GM12878 (cell line): ENCODE results near the gene GREB1. TPM values are rescaled to one million over a fixed set of nuclear protein-coding genes. Genes with fewer than 3 reads are reported as not detected.

Experiments used
- ATAC-seq: fragments of 200-7000 bp; cut with Tn5 transposase; 3 replicates; pipeline ENCODE4 v1.9.1; 2020; ENCODE audit warnings: mild to moderate bottlenecking, moderate library complexity
- Bru-seq: library from RNA; stranded (reverse); fragments of 400-500 nt; gene quantifications from one replicate; lab custom pipeline; 2021; lab: Mats Ljungman, UMichigan
- BruChase-seq, 2 experiments: library from RNA; stranded (reverse); fragments of 400-500 nt; gene quantifications; one replicate each; lab custom pipeline; 2021; lab: Mats Ljungman, UMichigan
- BruUV-seq: library from RNA; stranded (reverse); fragments of 400-500 nt; replicated peaks from 2 replicates; lab custom pipeline; 2021; lab: Mats Ljungman, UMichigan
- CTCF ChIA-PET: fragments of 300-600 bp; sonication (Branson Sonifier 250); formaldehyde crosslinking; extraction: SDS; loops from one replicate; lab custom pipeline; 2021; ENCODE audit warnings: inconsistent platforms; lab: Yijun Ruan, JAX
- POLR2A ChIA-PET: fragments of 350-600 bp; formaldehyde crosslinking; extraction: SDS; loops from one replicate; lab custom pipeline; 2021; ENCODE audit warnings: inconsistent platforms; lab: Charles Lee
- RAD21 ChIA-PET: fragments of 300-600 bp; sonication (Branson Sonifier 250); formaldehyde crosslinking; loops from one replicate; lab custom pipeline; 2023; ENCODE audit warnings: antibody characterized with exemption; ENCODE audit not compliant: unreplicated experiment; lab: Charles Lee
- SMC1A ChIA-PET: fragments of 300-600 bp; sonication (Branson Sonifier 250); formaldehyde crosslinking; loops from one replicate; lab custom pipeline; 2023; ENCODE audit not compliant: unreplicated experiment, uncharacterized antibody; lab: Charles Lee
- DNase-seq: peaks from one replicate; pipeline ENCODE4 v3.0.0-alpha.2; 2011; ENCODE audit warnings: low read depth, low spot score
- FAIRE-seq: peaks from 3 replicates; lab custom pipeline; 2011; peaks lifted over from hg19 to GRCh38; lab: Jason Lieb, UNC
- H2AFZ ChIP-seq: 2 replicates; pipeline ENCODE4 v1.6.0; 2011; ENCODE audit warnings: low read depth, low read length, control low read depth; ENCODE audit not compliant: control insufficient read depth
- H3K27ac ChIP-seq: 2 replicates; pipeline ENCODE4 v1.5.1; 2011; ENCODE audit warnings: control low read depth; ENCODE audit not compliant: control insufficient read depth, insufficient read depth
- H3K27me3 ChIP-seq, 2 experiments: replicated peaks in 1 of 2; 2 replicates each; pipeline versions ENCODE4 v1.6.0 to v1.6.1; 2011; ENCODE audit warnings: low read length in 1 of 2; ENCODE audit not compliant: control insufficient read depth in 2 of 2, insufficient read depth in 2 of 2
- H3K36me3 ChIP-seq, 2 experiments: 2 replicates each; pipeline ENCODE4 v1.5.1; 2011; ENCODE audit warnings: low read length in 1 of 2; ENCODE audit not compliant: control insufficient read depth in 2 of 2, insufficient read depth in 2 of 2
- H3K4me1 ChIP-seq: 2 replicates; pipeline ENCODE4 v1.6.1; 2011; ENCODE audit warnings: mild to moderate bottlenecking, low read length, moderate library complexity, mixed read lengths; ENCODE audit not compliant: control insufficient read depth, insufficient read depth
- H3K4me2 ChIP-seq: 2 replicates; pipeline ENCODE4 v1.6.0; 2011; ENCODE audit warnings: control low read depth; ENCODE audit not compliant: control insufficient read depth, insufficient read depth
- H3K4me3 ChIP-seq: fragments of 200-600 bp; sonication (generic); 2 replicates; pipeline ENCODE4 v1.5.1; 2016
- H3K79me2 ChIP-seq: 2 replicates; pipeline ENCODE4 v1.6.0; 2011; ENCODE audit warnings: low read length; ENCODE audit not compliant: control insufficient read depth, insufficient read depth
- H3K9ac ChIP-seq: 2 replicates; pipeline ENCODE4 v1.8.0; 2011; ENCODE audit warnings: low read length, control low read depth, mixed read lengths; ENCODE audit not compliant: control insufficient read depth, insufficient read depth
- H3K9me3 ChIP-seq: replicated peaks from 3 replicates; pipeline ENCODE4 v1.5.1; 2011; ENCODE audit warnings: mild to moderate bottlenecking, low read length; ENCODE audit not compliant: control insufficient read depth, insufficient read depth
- H4K20me1 ChIP-seq: 2 replicates; pipeline ENCODE4 v1.6.0; 2011; ENCODE audit not compliant: control insufficient read depth, insufficient read depth
- EP300 ChIP-seq, 2 experiments: fragments of 150-350 bp in 1 of 2; IDR thresholded peaks; 2 replicates each; pipeline ENCODE4 v1.6.1; 2011 to 2012; ENCODE audit warnings: low read depth in 2 of 2, low read length in 2 of 2, borderline replicate concordance in 1 of 2, improper control_type of control experiment in 1 of 2, inconsistent platforms in 1 of 2; ENCODE audit not compliant: control insufficient read depth in 1 of 2
- USF1 ChIP-seq: IDR thresholded peaks from 2 replicates; pipeline ENCODE4 v1.6.1; 2011; ENCODE audit warnings: borderline replicate concordance, low read depth, mild to moderate bottlenecking, moderate library complexity, mixed read lengths, low read length; ENCODE audit not compliant: insufficient read depth; ENCODE audit errors: extremely low read length
- WGBS: methylation state at CpG from one replicate; pipeline ENCODE4 v1.1.6; 2016; ENCODE audit warnings: low lambda C conversion rate; ENCODE audit not compliant: insufficient replicate concordance, insufficient coverage; ENCODE audit errors: missing lambda C conversion rate; 5-methylcytosine and 5-hydroxymethylcytosine counted together
- in situ Hi-C: fragments of 300-500 bp; cut with MboI; formaldehyde crosslinking; loops from 9 replicates; pipeline ENCODE4 v1.14.3; 2018; ENCODE audit warnings: mixed read lengths
- intact Hi-C: fragments of 100-400 bp; cut with micrococcal nuclease; formaldehyde crosslinking; loops from one replicate; pipeline ENCODE4 v1.14.2; 2022; ENCODE audit not compliant: unreplicated experiment
- long read RNA-seq, 2 experiments: library from polyadenylated mRNA; unstranded; transcript quantifications; one replicate each; pipeline ENCODE4 v2.0.0, GENCODE V29; 2019 to 2020
- polyA minus RNA-seq, 3 experiments: library from RNA; depleted of rRNA, polyadenylated mRNA; stranded (reverse); fragments of >200 nt; gene quantifications; 2 replicates each; pipeline ENCODE4 v1.2.3, GENCODE V29; 2011
- polyA plus RNA-seq, 11 experiments: library from polyadenylated mRNA; depleted of rRNA in 4 of 11; unstranded in 6 of 11; stranded (reverse) in 5 of 11; fragments of >200 nt; fragmentation: Nextera tagmentation in 4 of 11; fragmentation: Illumina TruSeq in 1 of 11; extraction: Ambion mirVana in 4 of 11; extraction: Trizol in 1 of 11; gene quantifications; 1 replicate in 1 of 11; 2 replicates in 10 of 11; pipeline versions ENCODE4 v1.2.1 to v1.2.3, GENCODE V29; 2011 to 2016; ENCODE audit warnings: inconsistent platforms in 2 of 11, missing spikeins in 2 of 11, low read depth in 1 of 11
- total RNA-seq, 4 experiments: library from RNA; depleted of rRNA in 3 of 4; stranded (reverse); fragments of >200 nt in 3 of 4; fragmentation: Illumina TruSeq in 1 of 4; extraction: Trizol in 1 of 4; gene quantifications; 2 replicates each; pipeline versions ENCODE4 v1.2.1 to v1.2.3, GENCODE V29; 2013 to 2021

The GREB1 gene
- total RNA-seq (2013; cell fraction: nucleolus; rRNA removed), result 1.3 and 3.0 TPM in 2 replicates
- total RNA-seq (2014; rRNA removed) (0.11 and 0.62 TPM in 2 replicates), total RNA-seq (2014; rRNA removed; fragmentation: Illumina TruSeq; extraction: Trizol) (0.55 and 0.67 TPM in 2 replicates), total RNA-seq (2021) (0.69 and 2.1 TPM in 2 replicates), polyA plus RNA-seq (2011; rRNA removed) (0.22 and 0.39 TPM in 2 replicates), polyA plus RNA-seq (2014; fragmentation: Illumina TruSeq; extraction: Trizol) (0.37 and 3.5 TPM in 2 replicates), polyA plus RNA-seq (2014; fragmentation: Nextera tagmentation; extraction: Ambion mirVana) (under 1 TPM in 1 of 2 experiments, not detected in 1; 0.09 TPM), polyA plus RNA-seq (2014; rRNA removed) (0.23 and 0.28 TPM in 2 replicates), polyA plus RNA-seq (2016; fragmentation: Nextera tagmentation; extraction: Ambion mirVana) (under 1 TPM; 0.35 to 0.36 TPM), polyA minus RNA-seq (2011; rRNA and poly(A)+ RNA removed) (0.22 and 0.31 TPM in 2 replicates), Bru-seq, nascent RNA (percentile 22 among the genes with signal in this experiment), BruChase-seq, experiment 1, labeled RNA remaining after a 6-hour chase (percentile 31 among the genes with signal in this experiment), BruChase-seq, experiment 2, labeled RNA remaining after a 2-hour chase (percentile 34 among the genes with signal in this experiment)
- not detected for polyA plus RNA-seq (2011; ENCODE audit: low read depth)
- 0.19 and 0.27 TPM in 2 replicates for polyA plus RNA-seq (2011; cell fraction: cytosol; rRNA removed)
- 0.18 and 0.46 TPM in 2 replicates for polyA plus RNA-seq (2011; cell fraction: nucleus; rRNA removed)
- polyA plus RNA-seq (2012), result 0.22 and 0.23 TPM in 2 replicates
- polyA minus RNA-seq (2011; cell fraction: cytosol; rRNA and poly(A)+ RNA removed), result not detected in 2 replicates
- not detected in 2 replicates for polyA minus RNA-seq (2011; cell fraction: nucleus; rRNA and poly(A)+ RNA removed)
- long read RNA-seq, experiment 1, result 0 reads
- long read RNA-seq, experiment 2, result 0 reads

DNA sequence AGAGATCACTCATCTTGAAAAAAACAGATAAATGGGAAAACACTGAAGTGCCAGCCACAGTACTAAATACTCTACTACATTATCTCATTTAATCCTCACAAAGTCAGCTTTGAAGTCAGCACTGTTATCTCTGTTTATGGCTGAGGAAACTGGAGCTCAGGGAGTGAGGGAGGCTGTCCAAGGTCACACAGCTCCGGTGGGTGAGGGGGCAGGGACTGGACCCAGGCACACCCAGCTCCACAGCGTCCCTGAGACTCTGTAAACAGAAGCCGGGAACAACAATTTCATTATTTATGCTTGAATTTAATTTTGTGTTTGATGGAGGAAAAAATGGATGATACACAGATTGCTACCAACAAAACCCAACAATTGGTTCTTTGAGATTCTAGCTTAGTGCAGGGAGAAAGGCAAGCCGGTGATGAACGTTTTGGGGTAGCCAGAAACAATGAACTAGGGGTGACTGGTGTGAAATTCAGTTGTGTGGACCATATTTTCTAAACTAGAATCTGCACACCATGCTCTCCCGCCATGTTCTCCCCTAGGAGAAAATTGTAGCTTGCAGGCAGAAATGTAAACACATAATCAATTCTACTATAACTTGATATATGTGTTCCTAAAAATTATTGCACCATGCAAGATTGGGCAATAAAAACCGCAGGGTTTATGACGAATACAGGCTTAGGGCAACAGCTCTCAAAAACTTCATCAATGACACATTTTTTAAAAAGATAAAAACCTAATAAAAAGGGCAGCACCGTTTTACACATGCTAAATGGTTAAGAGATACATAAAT is at the start of gene GREB1:
GREB1 (plus strand) TSS at position 768 of the 793 bp plus-strand sequence. CDS start 22,570 bp downstream, outside the sequence.
- no TSS peak for BruUV-seq
- peaks cover 0 to 2% of the 10 kb centered on the region in 2 experiments; a peak in 1 of 4 replicates for H3K27me3 ChIP-seq
- ChIA-PET CTCF (interaction anchor here (1.3 to 2.3 kb wide), 3 partner anchors 50 to 57 kb away, joined by 3 to 13 read pairs (median 4); no protein-coding TSS in a partner anchor), POLR2A (no interaction called here)
- in situ Hi-C loops, result no loop called here
- H3K9ac ChIP-seq, result no peak within 1 kb of the TSS
- no peaks in the 10 kb centered on the region for H4K20me1 ChIP-seq
- H3K79me2 ChIP-seq, result no peaks in the 10 kb centered on the region
- no peaks in the 10 kb centered on the region for H3K36me3 ChIP-seq
- no peak for TF ChIP-seq EP300 (IDR thresholded peaks at IDR 0.05; ENCODE audit: borderline replicate concordance in 1 of 2, control insufficient read depth in 1 of 2, low read depth in 2 of 2, low read length in 2 of 2)
- TF ChIP-seq USF1, result no peak
- TF ChIP-seq, all 136 proteins: peak for 0
- SMC1A ChIA-PET, result no interaction called here
- Histone ChIP-seq H3K4me2 (no peak within 1 kb of the TSS), H2AFZ (no peak within 1 kb of the TSS), H3K4me3 (no peak within 1 kb of the TSS), H3K9me3 (no peaks in the 10 kb centered on the region), H3K27ac (no peak within 1 kb of the TSS), H3K4me1 (no peaks in the 10 kb centered on the region)
- RAD21 ChIA-PET, result no interaction called here
- 35% methylated on average over 9 of the region's 9 CpGs for WGBS
- intact Hi-C loops, result no loop called here
- ATAC-seq (no peak), DNase-seq (no peak), FAIRE-seq (no peak)
